Bronchial epithelial cell (primary cell): ENCODE measurements around the gene RNF220. TPM values are rescaled to one million over a fixed set of nuclear protein-coding genes. Genes with fewer than 3 reads are reported as not detected.

Experiments used
- DNase-seq: peaks from one replicate; pipeline ENCODE4 v3.0.0-alpha.2; 2010; ENCODE audit warnings: low read depth
- FAIRE-seq: peaks from 2 replicates; lab custom pipeline; 2011; peaks lifted over from hg19 to GRCh38; lab: Jason Lieb, UNC
- H3K27me3 ChIP-seq: 2 replicates; pipeline ENCODE4 v1.5.1; 2011; ENCODE audit warnings: low read length; ENCODE audit not compliant: control insufficient read depth, insufficient read depth
- H3K36me3 ChIP-seq: 2 replicates; pipeline ENCODE4 v1.5.1; 2011; ENCODE audit warnings: low read length; ENCODE audit not compliant: control insufficient read depth, insufficient read depth
- H3K4me3 ChIP-seq: 2 replicates; pipeline ENCODE4 v1.5.1; 2011; ENCODE audit warnings: mild to moderate bottlenecking, low read depth, low read length, control low read depth
- total RNA-seq: library from RNA; depleted of rRNA; stranded (reverse); fragments of >200 nt; gene quantifications from 2 replicates; pipeline ENCODE4 v1.2.1, GENCODE V29; 2014
- TF ChIP-seq, protein P1 (sequence below): IDR thresholded peaks from 2 replicates; pipeline ENCODE4 v1.5.1; 2011; ENCODE audit warnings: mild to moderate bottlenecking, moderate library complexity, low read length, control low read depth, inconsistent platforms; ENCODE audit not compliant: insufficient read depth, severe bottlenecking

RNF220 gene
- total RNA-seq, 1 donor from 2014 or later = 94.5 TPM

DNA sequence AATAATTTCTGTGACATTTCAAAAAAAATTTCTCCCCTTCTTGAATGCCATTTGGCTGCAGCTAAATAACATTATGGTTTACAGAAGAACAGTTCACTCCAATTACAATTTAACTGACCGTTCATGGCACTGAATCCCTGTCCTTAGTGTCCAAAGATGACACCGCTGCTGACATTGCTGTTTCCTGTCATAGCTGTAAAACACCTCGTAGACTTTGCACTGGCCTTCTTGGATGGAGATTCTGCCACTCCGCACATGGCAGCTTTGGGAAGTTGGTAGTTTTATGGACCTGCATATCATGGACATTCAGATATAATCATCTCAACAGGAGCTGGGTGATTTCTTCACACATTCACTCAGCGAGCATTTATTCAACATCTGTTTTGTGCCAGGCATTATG, 274.4 kb downstream of the RNF220 start:
- no peak for FAIRE-seq
- TF ChIP-seq, protein P1, sequence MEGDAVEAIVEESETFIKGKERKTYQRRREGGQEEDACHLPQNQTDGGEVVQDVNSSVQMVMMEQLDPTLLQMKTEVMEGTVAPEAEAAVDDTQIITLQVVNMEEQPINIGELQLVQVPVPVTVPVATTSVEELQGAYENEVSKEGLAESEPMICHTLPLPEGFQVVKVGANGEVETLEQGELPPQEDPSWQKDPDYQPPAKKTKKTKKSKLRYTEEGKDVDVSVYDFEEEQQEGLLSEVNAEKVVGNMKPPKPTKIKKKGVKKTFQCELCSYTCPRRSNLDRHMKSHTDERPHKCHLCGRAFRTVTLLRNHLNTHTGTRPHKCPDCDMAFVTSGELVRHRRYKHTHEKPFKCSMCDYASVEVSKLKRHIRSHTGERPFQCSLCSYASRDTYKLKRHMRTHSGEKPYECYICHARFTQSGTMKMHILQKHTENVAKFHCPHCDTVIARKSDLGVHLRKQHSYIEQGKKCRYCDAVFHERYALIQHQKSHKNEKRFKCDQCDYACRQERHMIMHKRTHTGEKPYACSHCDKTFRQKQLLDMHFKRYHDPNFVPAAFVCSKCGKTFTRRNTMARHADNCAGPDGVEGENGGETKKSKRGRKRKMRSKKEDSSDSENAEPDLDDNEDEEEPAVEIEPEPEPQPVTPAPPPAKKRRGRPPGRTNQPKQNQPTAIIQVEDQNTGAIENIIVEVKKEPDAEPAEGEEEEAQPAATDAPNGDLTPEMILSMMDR = no peak
- Histone ChIP-seq H3K27me3 (no peaks in the 10 kb centered on the region), H3K4me3 (no peak overlapping the region), H3K36me3 (no peaks in the 10 kb centered on the region)
- no peak for DNase-seq

DNA sequence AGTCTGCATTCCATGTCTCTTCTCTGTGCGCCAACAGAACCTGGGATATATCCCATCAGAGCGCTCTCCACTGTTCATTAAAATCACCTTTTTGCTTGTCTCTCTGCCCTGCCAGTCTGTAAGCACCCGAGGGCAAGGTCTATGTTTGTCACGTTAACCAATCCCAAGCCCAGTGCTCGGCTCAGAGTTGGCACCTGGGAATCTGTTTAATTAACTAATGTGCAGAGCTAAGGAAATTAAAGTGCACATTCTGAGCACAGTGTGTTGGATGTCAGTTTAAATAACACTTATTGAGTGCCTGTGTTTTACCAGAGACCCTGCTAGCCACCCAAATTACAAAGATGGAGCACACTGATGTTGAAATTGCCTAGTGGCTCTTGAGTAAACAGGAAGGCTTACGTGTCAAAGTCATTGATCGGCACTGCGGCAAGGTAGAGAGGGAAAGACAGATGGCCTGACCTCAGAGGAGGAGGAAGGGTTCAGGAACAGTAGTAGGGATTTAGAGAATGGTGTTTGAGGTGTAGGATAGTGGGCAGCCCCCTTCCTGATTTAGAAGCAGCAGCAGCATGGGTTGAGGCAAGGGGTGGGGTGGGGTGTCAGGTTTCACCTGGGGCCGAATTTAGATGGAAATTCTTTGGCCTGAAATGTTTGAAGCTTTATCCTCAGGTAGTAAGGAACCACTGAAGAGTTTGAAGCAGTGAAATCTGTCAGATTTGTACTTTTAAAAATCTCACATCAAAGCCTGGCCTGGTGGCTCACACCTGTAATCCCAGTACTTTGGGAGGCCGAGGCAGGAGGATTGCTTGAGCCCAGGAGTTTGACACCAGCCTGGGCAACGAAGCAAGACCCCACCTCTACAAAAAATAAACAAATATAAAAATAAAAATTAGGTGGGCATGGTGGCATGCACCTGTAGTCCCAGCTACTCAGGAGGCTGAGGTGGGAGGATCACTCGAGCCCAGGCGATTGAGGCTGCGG, 277.1 kb downstream of the RNF220 start:
- DNase-seq (peak; percentile 22), FAIRE-seq (no peak)
- Histone ChIP-seq H3K27me3 (no peaks in the 10 kb centered on the region), H3K4me3 (no peak overlapping the region), H3K36me3 (no peaks in the 10 kb centered on the region)
- TF ChIP-seq, protein P1 = no peak

DNA sequence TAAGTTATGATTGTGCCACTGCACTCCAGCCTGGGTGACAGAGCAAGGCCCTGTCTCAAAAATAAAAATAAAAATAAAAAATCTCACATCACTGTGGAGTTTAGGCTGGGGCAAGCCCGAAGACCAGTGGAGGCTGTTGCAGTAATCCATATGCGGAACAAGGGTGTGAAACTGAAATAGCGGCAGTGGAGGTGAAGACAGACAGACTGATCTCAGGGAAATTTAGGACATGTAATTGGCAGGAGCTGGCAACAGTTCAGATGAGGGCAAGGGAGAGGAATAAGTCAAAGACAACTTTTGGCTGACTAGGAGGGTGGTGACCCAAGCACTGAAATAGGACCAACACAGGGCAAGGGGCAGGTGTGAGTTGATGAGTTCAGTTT, 277.8 kb downstream of the RNF220 start:
- H3K4me3 ChIP-seq = no peak overlapping the region
- no peaks in the 10 kb centered on the region for H3K27me3 ChIP-seq
- TF ChIP-seq, protein P1 = no peak
- FAIRE-seq (no peak), DNase-seq (no peak)
- H3K36me3 ChIP-seq = no peaks in the 10 kb centered on the region

DNA sequence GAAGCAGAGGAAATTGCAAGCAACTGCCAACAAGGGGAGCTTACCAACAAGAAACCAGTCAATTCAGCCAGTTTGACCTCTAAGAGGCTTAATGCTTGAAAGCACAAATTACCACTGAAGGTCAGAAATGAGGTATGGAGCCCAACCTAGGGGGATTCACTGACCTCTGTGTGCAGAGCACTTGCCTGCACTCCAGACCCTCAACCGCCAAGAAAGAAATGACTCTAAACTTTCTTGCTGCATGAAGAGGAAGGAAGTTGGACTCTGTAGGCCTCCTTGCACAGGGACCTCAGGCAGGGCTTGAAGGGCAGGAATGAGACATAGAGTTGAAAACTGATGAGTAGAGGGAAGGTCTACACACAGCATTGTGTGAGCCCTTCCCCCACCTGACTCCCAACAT, 279.5 kb downstream of the RNF220 start:
- FAIRE-seq (no peak), DNase-seq (no peak)
- TF ChIP-seq, protein P1 = no peak
- Histone ChIP-seq H3K27me3 (no peaks in the 10 kb centered on the region), H3K4me3 (no peak overlapping the region), H3K36me3 (no peaks in the 10 kb centered on the region)

DNA sequence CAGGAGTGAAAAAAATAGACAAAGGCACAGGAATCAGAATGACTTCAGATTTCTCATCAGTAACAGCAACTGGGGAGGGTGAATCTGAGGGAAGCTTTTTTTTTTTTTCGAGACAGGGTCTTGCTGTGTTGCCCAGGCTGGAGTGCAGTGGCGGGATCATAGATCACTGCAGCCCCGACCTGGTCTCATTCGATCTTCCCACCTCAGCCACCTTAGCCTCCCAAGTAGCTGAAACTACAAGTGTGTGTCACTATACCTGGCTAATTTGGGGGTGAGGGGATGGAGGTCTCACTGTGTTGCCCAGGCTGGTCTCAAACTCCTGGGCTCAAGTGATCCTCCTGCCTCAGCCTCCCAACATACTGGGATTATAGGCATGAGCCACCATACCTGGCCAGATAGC, 280.2 kb downstream of the RNF220 start:
- TF ChIP-seq, protein P1 = no peak
- FAIRE-seq = no peak

More for the DNA sequence above, 280.2 kb downstream of the RNF220 start:
- H3K4me3 ChIP-seq = no peak overlapping the region
- H3K36me3 ChIP-seq = no peaks in the 10 kb centered on the region
- no peaks in the 10 kb centered on the region for H3K27me3 ChIP-seq
- DNase-seq = no peak
